Lung (tissue), 12 donors: Measurements from ENCODE around the gene P4HB. TPM values are rescaled to one million over a fixed set of nuclear protein-coding genes. Genes with fewer than 3 reads are reported as not detected.

Experiments
- ATAC-seq: fragments of 200-7000 bp; cut with Tn5 transposase; one replicate; pipeline ENCODE4 v1.9.1; 2020; ENCODE audit warnings: moderate number of reproducible peaks; ENCODE audit not compliant: insufficient read depth, low FRiP score
- DNase-seq, 3 donors: peaks; one replicate each; pipeline ENCODE4 v3.0.0-alpha.2; 2013 to 2017
- H3K27ac ChIP-seq, 2 donors: one replicate each; pipeline ENCODE4 v1.5.1; 2013; ENCODE audit warnings: mild to moderate bottlenecking in 2 of 2, moderate library complexity in 2 of 2, control low read depth in 1 of 2, inconsistent platforms in 1 of 2, low read depth in 1 of 2, low read length in 1 of 2
- H3K27me3 ChIP-seq, 3 donors: one replicate each; pipeline ENCODE4 v1.5.1; 2013; ENCODE audit warnings: low read length in 2 of 3; ENCODE audit not compliant: control insufficient read depth in 3 of 3, insufficient read depth in 3 of 3
- H3K36me3 ChIP-seq, 4 donors: one replicate each; pipeline ENCODE4 v1.5.1; 2013; ENCODE audit warnings: low read length in 4 of 4, mild to moderate bottlenecking in 1 of 4, moderate library complexity in 1 of 4; ENCODE audit not compliant: control insufficient read depth in 4 of 4, insufficient read depth in 4 of 4
- H3K4me1 ChIP-seq, 5 donors: one replicate each; pipeline ENCODE4 v1.5.1; 2013; ENCODE audit warnings: low read length in 5 of 5, mild to moderate bottlenecking in 2 of 5, moderate library complexity in 1 of 5; ENCODE audit not compliant: control insufficient read depth in 5 of 5, insufficient read depth in 5 of 5
- H3K4me3 ChIP-seq: one replicate; pipeline ENCODE4 v1.5.1; 2013; ENCODE audit warnings: mild to moderate bottlenecking, control low read depth, moderate library complexity
- H3K9ac ChIP-seq, 2 donors: one replicate each; pipeline ENCODE4 v1.5.1; 2013; ENCODE audit warnings: low read length in 2 of 2, control low read depth in 1 of 2; ENCODE audit not compliant: insufficient read depth in 1 of 2
- H3K9me3 ChIP-seq, 4 donors: one replicate each; pipeline ENCODE4 v1.5.1; 2013; ENCODE audit warnings: low read length in 3 of 4, mild to moderate bottlenecking in 1 of 4, moderate library complexity in 1 of 4; ENCODE audit not compliant: control insufficient read depth in 4 of 4, insufficient read depth in 3 of 4
- WGBS, 2 donors: extraction: QIAGEN DNeasy Blood & Tissue Kit; methylation state at CpG; one replicate each; pipeline ENCODE4 v1.1.7; 2013; 5-methylcytosine and 5-hydroxymethylcytosine counted together
- polyA plus RNA-seq, 2 donors: library from polyadenylated mRNA; stranded (reverse); fragments of 200-250 nt; gene quantifications; one replicate each; pipeline ENCODE4 v1.2.1, GENCODE V29; 2013
- total RNA-seq, 2 donors: library from RNA; depleted of rRNA in 1 of 2; stranded (reverse); fragments of >200 nt in 1 of 2; gene quantifications; one replicate each; pipeline ENCODE4 v1.2.1, GENCODE V29; 2014 to 2021
- TF ChIP-seq, protein P1 (sequence below): IDR thresholded peaks from 2 replicates; pipeline ENCODE4 v1.5.1; 2012; ENCODE audit warnings: mild to moderate bottlenecking; ENCODE audit errors: control extremely low read depth, extremely low read depth
- donor health status: control.
- donor health status: control.
- donor health status: Bipolar disorder and iron deficiency.
- donor health status: healthy.
- donor health status: DM: yes; HTN: yes; CAD: no.

Gene P4HB
- total and polyA plus RNA-seq, 4 donors = 356 to 990 (median 779) TPM

DNA sequence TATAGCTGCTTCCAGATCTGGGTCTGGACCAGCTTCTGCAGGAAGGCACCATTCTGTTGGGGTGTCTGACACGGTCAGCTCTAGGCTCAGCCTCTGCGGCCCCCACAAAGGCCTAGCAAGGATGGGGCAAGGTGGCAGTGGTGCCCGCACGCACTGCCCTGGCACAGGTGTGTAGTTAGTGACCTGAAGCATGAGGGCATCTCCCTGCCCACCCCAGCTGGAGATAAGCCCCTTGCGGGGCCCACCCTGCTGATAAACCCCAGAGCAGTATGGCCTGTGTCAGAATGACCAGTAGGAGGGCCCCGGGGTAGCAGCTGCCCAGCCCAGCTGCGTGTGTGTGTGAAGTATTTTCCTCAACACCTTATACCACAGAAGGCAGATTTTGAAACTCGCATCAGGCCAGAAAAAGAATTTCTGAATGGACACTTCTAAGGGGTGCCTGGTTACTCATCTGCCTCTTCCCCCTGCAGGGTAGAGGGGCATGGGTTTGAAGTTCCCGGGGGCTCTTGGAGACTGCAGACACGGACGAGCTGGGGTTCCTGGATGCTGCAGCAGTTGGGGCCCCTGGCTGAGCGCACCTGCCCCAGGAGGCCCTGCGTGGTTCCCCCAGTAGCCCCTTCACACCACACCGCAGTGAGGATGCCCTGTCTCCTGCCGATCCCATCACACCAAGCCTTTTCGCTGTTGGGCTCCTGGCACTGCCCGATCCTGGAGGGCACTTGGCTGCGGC is 6.3 kb upstream of the P4HB start:
- no peaks in the 10 kb centered on the region for H3K27me3 ChIP-seq
- no peak overlapping the region for H3K4me3 ChIP-seq
- no peak for DNase-seq
- peak overlapping the region in 1 of 2 donors; percentile 14 for H3K27ac ChIP-seq
- TF ChIP-seq, protein P1, sequence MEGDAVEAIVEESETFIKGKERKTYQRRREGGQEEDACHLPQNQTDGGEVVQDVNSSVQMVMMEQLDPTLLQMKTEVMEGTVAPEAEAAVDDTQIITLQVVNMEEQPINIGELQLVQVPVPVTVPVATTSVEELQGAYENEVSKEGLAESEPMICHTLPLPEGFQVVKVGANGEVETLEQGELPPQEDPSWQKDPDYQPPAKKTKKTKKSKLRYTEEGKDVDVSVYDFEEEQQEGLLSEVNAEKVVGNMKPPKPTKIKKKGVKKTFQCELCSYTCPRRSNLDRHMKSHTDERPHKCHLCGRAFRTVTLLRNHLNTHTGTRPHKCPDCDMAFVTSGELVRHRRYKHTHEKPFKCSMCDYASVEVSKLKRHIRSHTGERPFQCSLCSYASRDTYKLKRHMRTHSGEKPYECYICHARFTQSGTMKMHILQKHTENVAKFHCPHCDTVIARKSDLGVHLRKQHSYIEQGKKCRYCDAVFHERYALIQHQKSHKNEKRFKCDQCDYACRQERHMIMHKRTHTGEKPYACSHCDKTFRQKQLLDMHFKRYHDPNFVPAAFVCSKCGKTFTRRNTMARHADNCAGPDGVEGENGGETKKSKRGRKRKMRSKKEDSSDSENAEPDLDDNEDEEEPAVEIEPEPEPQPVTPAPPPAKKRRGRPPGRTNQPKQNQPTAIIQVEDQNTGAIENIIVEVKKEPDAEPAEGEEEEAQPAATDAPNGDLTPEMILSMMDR = no peak
- 66 to 77% methylated on average over 18 of the region's 18 CpGs for WGBS, 2 donors
- no peak for ATAC-seq
- H3K36me3 ChIP-seq = peaks cover 0 to 28% (median 20%) of the 10 kb centered on the region in 4 donors
- H3K9me3 ChIP-seq = no peaks in the 10 kb centered on the region
- no peak overlapping the region for H3K9ac ChIP-seq
- peaks cover 0 to 28% (median 11%) of the 10 kb centered on the region in 5 donors for H3K4me1 ChIP-seq

DNA sequence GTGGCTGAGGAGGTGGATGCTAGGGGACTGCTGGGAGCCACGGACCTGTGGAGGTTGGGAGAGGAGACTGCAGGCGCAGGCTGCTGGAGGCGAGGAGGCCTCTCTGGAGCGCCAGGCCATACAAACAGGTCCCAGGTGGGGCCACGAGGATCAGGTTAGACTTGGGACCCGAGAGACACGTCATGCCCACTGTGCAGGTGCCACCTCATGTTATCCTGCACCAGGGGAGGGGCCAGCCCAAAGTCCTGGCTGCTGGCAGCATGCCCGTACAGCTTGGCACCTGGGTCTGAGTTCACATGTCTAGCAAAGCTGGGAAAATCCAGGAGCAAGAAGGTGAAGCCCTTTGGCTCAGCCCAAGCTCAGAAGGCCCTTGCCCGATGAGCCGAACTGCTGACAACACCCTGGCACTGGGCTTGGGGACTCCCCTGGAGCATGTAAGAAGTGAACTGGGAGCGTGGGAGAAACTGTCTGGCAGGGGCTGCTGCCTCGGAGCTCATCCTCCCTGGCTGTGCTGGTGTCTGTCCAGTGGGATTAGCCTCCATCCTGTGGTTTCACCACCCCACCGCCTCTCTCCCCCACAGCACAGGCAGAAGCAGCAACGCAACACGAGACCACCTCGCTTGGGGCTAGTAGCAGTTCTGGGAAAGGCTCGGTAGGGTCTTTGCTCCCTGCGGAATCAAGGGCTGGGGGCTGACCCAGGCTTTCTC is 5.6 kb upstream of the P4HB start:
- H3K27ac ChIP-seq = peak overlapping the region in 1 of 2 donors; percentile 15
- H3K4me3 ChIP-seq = no peak overlapping the region
- H3K9ac ChIP-seq = no peak overlapping the region
- no peaks in the 10 kb centered on the region for H3K27me3 ChIP-seq
- peaks cover 0 to 28% (median 20%) of the 10 kb centered on the region in 4 donors for H3K36me3 ChIP-seq
- ATAC-seq (no peak), DNase-seq (peak in 1 of 3 donors; percentile 10)
- 78% methylated on average over 18 of the region's 18 CpGs for WGBS, 2 donors
- TF ChIP-seq, protein P1 = no peak
- H3K9me3 ChIP-seq = no peaks in the 10 kb centered on the region
- peaks cover 0 to 29% (median 11%) of the 10 kb centered on the region in 5 donors for H3K4me1 ChIP-seq

DNA sequence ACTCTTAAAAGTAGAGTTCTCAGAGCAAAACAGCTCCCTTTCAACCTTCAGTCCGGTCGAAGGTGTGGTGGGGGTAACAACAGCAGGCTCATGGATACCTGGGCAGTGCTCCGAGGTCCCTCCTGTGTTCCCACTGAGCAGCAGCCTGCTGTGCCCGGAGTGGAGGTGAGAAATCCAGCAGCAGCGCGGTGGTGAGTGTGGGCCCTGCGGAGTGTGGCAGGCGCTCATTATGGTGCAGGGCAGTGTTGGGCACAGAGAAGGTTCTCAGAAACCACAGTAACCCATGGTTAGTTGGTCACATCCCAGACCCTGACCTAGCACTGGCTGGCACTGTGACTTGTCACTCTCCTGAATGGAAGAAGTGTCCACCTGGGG is 5.0 kb upstream of the P4HB start:
- H3K27me3 ChIP-seq = no peaks in the 10 kb centered on the region
- no peaks in the 10 kb centered on the region for H3K9me3 ChIP-seq
- H3K4me3 ChIP-seq = no peak overlapping the region
- DNase-seq (no peak), ATAC-seq (no peak)
- TF ChIP-seq, protein P1 = no peak
- peaks cover 0 to 28% (median 20%) of the 10 kb centered on the region in 4 donors for H3K36me3 ChIP-seq
- WGBS, 2 donors = 96 to 97% methylated on average over 8 of the region's 8 CpGs
- no peak overlapping the region for H3K27ac ChIP-seq
- H3K9ac ChIP-seq = no peak overlapping the region
- H3K4me1 ChIP-seq = peaks cover 0 to 29% (median 11%) of the 10 kb centered on the region in 5 donors
